Measurements from ENCODE around the gene ATRIP. TPM values are rescaled to one million over a fixed set of nuclear protein-coding genes. Genes with fewer than 3 reads are reported as not detected.

ATRIP gene
- total and polyA plus RNA-seq, 2 of the 8 experiments (the other 6 are each of a cell fraction or from before 2014, with no cell fraction given): 18.5 to 20.2 TPM

DNA sequence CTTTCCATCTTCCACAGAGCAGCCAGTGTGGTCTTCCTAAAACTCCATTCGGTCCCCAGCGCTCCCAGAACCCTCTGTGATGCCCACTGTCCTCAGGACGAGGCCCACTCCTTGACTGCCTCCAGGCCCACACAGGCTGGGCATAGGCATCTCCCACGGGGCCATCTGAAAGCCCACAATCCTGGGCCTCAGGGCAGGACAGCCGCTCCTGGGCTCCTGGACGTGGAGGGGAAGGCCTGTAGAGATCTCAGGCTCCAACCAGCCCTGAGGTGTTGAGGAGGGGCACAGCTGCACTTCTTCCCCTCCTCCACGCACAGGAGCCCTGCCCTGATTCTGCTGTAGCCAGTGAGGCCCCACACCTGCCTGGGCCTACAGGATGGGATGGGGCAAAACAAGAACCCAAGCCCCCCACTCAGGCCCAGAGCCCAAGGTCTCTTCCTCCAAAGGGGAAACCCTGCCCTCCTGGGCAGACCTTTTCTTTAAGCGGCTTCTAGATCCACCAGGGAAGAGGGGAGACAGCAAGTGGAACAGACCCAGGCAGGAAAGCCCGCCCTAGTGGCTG is 31.5 kb downstream of the ATRIP start:
- FAIRE-seq: no peak
- no peak overlapping the region for H3K23ac ChIP-seq (ENCODE audit: insufficient read length)
- H3K56ac ChIP-seq (replicated peaks; ENCODE audit: insufficient read length, low read depth, low read length): no peak overlapping the region
- no peaks in the 10 kb centered on the region for H3K27me3 ChIP-seq (replicated peaks in 1 of 4; ENCODE audit: control insufficient read depth in 3 of 4, extremely low read depth in 1 of 4, insufficient read depth in 3 of 4, low read length in 3 of 4)
- no peaks in the 10 kb centered on the region for H3K79me1 ChIP-seq (ENCODE audit: low read depth, low read length)
- peak overlapping the region; percentile 85; the same call in 1 of the 2 replicates for H2BK12ac ChIP-seq (ENCODE audit: low read depth, low read length)
- peak overlapping the region; percentile 27 for H2BK5ac ChIP-seq (ENCODE audit: low read depth, low read length)
- POLR2A ChIA-PET (ENCODE audit: partially characterized antibody): interaction anchor here (0.9 to 7.6 kb wide), 3 partner anchors 10 to 158 kb away, joined by 3 to 83 read pairs (median 3); a partner anchor contains a TSS
- no peaks in the 10 kb centered on the region for H3K79me2 ChIP-seq (ENCODE audit: control insufficient read depth in 1 of 2, insufficient read depth in 2 of 2, low read length in 2 of 2)
- H2BK20ac ChIP-seq (ENCODE audit: low read length): 0 out of 2 replicates have a peak overlapping the region, but pooled peaks have one; percentile 13
- H4K5ac ChIP-seq (ENCODE audit: insufficient read length, low read depth, low read length): no peak overlapping the region
- no peaks in the 10 kb centered on the region for H4K20me1 ChIP-seq (replicated peaks in 1 of 2; ENCODE audit: control insufficient read depth in 1 of 2, insufficient read depth in 2 of 2, low read length in 2 of 2)
- peak overlapping the region; percentile 67; the same call in 1 of the 2 replicates for H2BK15ac ChIP-seq (ENCODE audit: low read length)
- H3K18ac ChIP-seq (ENCODE audit: extremely low read depth, low read length): no peak overlapping the region
- H3K14ac ChIP-seq (ENCODE audit: insufficient read length): no peak overlapping the region
- H3K4ac ChIP-seq (replicated peaks; ENCODE audit: insufficient read length, low read depth, low read length): no peak overlapping the region
- H3K4me2 ChIP-seq (ENCODE audit: insufficient read depth in 1 of 2, low read depth in 2 of 2, low read length in 2 of 2): no peak overlapping the region
- DNase-seq (ENCODE audit: low read depth in 1 of 2, low spot score in 2 of 2): no peak
- CTCF ChIA-PET (ENCODE audit: partially characterized antibody): interaction anchor here (1.0 to 21.5 kb wide), 6 partner anchors 13 to 77 kb away, joined by 3 to 251 read pairs (median 15); partner anchors contain the start of gene SHISA5
- no peak overlapping the region; the same call in 1 of the 2 replicates for H2AK5ac ChIP-seq (ENCODE audit: low read depth, low read length)
- no peak overlapping the region for H2AFZ ChIP-seq (ENCODE audit: low read length)
- H4K91ac ChIP-seq (replicated peaks; ENCODE audit: insufficient read length, low read length): no peak overlapping the region
- no peak overlapping the region for H3K27ac ChIP-seq (ENCODE audit: low read depth, low read length)
- H3K9me3 ChIP-seq (ENCODE audit: insufficient read depth in 2 of 2, low read depth in 1 of 2, low read length in 1 of 2): no peaks in the 10 kb centered on the region
- H3K4me1 ChIP-seq (replicated peaks in 1 of 4; ENCODE audit: control insufficient read depth in 3 of 4, insufficient read depth in 4 of 4, low read length in 3 of 4): peaks cover 0 to 21% (median 13%) of the 10 kb centered on the region in 4 experiments; a peak in 6 of 7 replicates
- no peaks in the 10 kb centered on the region for H3K36me3 ChIP-seq (ENCODE audit: control insufficient read depth in 2 of 4, insufficient read depth in 4 of 4, low read length in 3 of 4)
- H3K4me3 ChIP-seq (ENCODE audit: extremely low read depth in 1 of 4, insufficient read depth in 2 of 4, low read depth in 3 of 4, low read length in 4 of 4): no peak overlapping the region
- H3K23me2 ChIP-seq (ENCODE audit: low read depth, low read length): no peaks in the 10 kb centered on the region; the same call in none of the 2 replicates
- no peak overlapping the region for H3K9ac ChIP-seq (replicated peaks in 1 of 4; ENCODE audit: extremely low read depth in 1 of 4, low read depth in 3 of 4, low read length in 3 of 4)
- no peak overlapping the region for H2BK120ac ChIP-seq (replicated peaks; ENCODE audit: low read depth, low read length)
- WGBS, 2 experiments (ENCODE audit: extremely low coverage in 1 of 2, insufficient coverage in 1 of 2, insufficient read length in 1 of 2, insufficient replicate concordance in 2 of 2, low coverage in 1 of 2, low lambda C conversion rate in 2 of 2, missing lambda C conversion rate in 1 of 2): 94% methylated on average over 9 of the region's 9 CpGs; no CpG with 5 or more reads in 1 of the 2 experiments
- no peak overlapping the region for H4K8ac ChIP-seq (ENCODE audit: extremely low read depth, insufficient read depth, low read length)
- no peak for TF ChIP-seq EP300 (IDR thresholded peaks at IDR 0.05; ENCODE audit: borderline replicate concordance in 1 of 2, low read depth in 2 of 2, low read length in 2 of 2)
- no peak for TF ChIP-seq RXRA (IDR thresholded peaks at IDR 0.05; ENCODE audit: insufficient read depth, low read depth, low read length)
- TF ChIP-seq, protein P1, sequence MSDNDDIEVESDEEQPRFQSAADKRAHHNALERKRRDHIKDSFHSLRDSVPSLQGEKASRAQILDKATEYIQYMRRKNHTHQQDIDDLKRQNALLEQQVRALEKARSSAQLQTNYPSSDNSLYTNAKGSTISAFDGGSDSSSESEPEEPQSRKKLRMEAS (IDR thresholded peaks at IDR 0.05): no peak
- TF ChIP-seq CBX8 (IDR thresholded peaks at IDR 0.05; ENCODE audit: borderline replicate concordance, low read depth, low read length): no peak
- no peak for TF ChIP-seq HDAC6 (IDR thresholded peaks at IDR 0.05; ENCODE audit: low read depth, low read length)
- no peak for TF ChIP-seq PHF8 (conservative IDR thresholded peaks at IDR 0.05; ENCODE audit: low read depth, low read length)
- no peak for TF ChIP-seq POLR2AphosphoS5 (IDR thresholded peaks at IDR 0.05; ENCODE audit: low read depth, low read length)
- no peak for TF ChIP-seq SP4 (IDR thresholded peaks at IDR 0.05; ENCODE audit: low read length)
- TF ChIP-seq, protein P2, sequence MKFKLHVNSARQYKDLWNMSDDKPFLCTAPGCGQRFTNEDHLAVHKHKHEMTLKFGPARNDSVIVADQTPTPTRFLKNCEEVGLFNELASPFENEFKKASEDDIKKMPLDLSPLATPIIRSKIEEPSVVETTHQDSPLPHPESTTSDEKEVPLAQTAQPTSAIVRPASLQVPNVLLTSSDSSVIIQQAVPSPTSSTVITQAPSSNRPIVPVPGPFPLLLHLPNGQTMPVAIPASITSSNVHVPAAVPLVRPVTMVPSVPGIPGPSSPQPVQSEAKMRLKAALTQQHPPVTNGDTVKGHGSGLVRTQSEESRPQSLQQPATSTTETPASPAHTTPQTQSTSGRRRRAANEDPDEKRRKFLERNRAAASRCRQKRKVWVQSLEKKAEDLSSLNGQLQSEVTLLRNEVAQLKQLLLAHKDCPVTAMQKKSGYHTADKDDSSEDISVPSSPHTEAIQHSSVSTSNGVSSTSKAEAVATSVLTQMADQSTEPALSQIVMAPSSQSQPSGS (IDR thresholded peaks at IDR 0.05; ENCODE audit: low read length): no peak
- TF ChIP-seq KDM5A (IDR thresholded peaks at IDR 0.05; ENCODE audit: low read length): no peak
- TF ChIP-seq TAF7 (optimal IDR thresholded peaks at IDR 0.05; ENCODE audit: borderline replicate concordance, low read depth, low read length): no peak

Data from H1 (cell line).